ENCODE results near the gene C1orf115.
"Not testable (repeated sequence)": the region's sequence is repeated elsewhere in the genome, so short reads cannot be mapped to it uniquely, and the experiment has no call there.

The C1orf115 gene

GRCh38 chr1:220694866-220695382 lies 4.8 kb downstream of the C1orf115 start:
- no peak for DNase-seq (ENCODE audit: low read depth in 2 of 2)

- DNase-seq (ENCODE audit: low read depth in 2 of 2) = no peak
These were observed 5.3 kb downstream of the C1orf115 start for GRCh38 chr1:220695426-220695825.

- DNase-seq (ENCODE audit: low read depth in 2 of 2) = no peak
These were observed 6.2 kb downstream of the C1orf115 start for GRCh38 chr1:220696226-220696862.

- no peak for DNase-seq (ENCODE audit: low read depth in 2 of 2)
These were observed 6.7 kb downstream of the C1orf115 start for GRCh38 chr1:220696863-220697231.

DNA sequence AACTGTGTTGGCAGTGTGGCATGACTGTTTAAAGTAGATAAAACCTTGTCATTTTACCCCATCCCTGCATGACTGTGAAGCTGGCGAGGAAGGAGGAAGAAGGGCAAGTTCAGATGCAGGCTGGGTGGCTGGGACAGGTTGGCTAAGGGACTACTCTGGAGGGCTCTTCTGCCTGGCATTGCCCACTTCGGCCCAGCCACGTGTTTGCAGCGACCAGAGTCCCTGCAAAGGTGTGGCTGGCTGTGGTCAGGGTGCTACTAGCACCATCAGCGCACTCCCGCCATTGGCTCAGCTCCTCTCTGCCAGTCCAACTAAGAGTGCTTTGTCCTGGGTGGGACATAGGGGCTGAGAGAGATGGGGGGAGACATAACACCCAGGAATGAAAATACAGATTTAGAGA lies 7.2 kb downstream of the C1orf115 start:
- DNase-seq (ENCODE audit: low read depth in 2 of 2) = no peak

DNA sequence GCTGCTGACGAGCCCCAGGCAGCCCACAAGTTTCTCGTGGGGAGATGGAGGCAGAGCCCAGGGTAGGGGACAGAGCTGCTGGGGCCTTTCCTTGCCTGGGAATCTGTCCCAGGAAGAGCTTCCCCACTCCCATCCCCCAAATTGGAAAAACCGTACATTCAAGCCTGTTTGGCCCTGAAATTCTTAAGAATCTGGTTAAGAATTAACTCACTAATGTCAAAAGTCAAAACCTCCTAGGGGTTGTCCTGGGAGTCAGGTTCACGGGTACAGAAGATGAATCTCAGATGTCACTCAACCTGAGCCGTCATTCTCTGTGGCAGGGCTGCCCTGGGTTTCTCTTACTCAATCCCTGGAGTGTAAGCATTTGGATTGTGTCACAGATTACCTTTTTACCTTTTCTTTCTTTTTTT lies 8.4 kb downstream of the C1orf115 start:
- DNase-seq (ENCODE audit: low read depth in 2 of 2) = no peak

- no peak for DNase-seq (ENCODE audit: low read depth in 2 of 2)
These were observed 8.9 kb downstream of the C1orf115 start for GRCh38 chr1:220699044-220699443.

- DNase-seq (ENCODE audit: low read depth in 2 of 2) = no peak
These were observed 10.5 kb downstream of the C1orf115 start for GRCh38 chr1:220700556-220701179.

- DNase-seq (ENCODE audit: low read depth in 2 of 2) = no peak
These were observed 11.8 kb downstream of the C1orf115 start for GRCh38 chr1:220701974-220702373.

- DNase-seq (ENCODE audit: low read depth in 2 of 2) = no peak
These were observed 12.6 kb downstream of the C1orf115 start for GRCh38 chr1:220702733-220703270.

- DNase-seq (ENCODE audit: low read depth in 2 of 2) = no peak
These were observed 13.1 kb downstream of the C1orf115 start for GRCh38 chr1:220703305-220703704.

DNA sequence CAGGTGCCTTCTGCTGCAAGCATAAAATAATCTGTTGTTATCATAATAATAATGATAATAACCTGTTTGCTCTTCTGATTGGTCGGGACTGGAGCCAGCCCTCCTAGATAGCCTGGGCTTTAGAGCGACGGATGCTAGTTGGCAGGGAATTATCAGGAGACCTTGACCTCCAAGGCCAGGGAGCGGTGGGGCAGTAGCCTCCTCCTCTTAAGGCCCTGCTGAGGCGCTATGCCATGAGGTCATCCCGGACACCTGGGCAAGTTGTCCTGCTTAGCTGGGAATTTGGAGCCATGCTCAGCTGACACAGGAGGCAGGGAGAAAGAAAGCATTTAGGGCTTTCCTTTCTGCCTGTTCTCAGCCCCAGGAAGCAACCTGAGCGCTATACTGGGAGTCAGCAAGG lies 15.6 kb downstream of the C1orf115 start:
- no peak for DNase-seq (ENCODE audit: low read depth in 2 of 2)

- no peak for DNase-seq (ENCODE audit: low read depth in 2 of 2)
These were observed 16.3 kb downstream of the C1orf115 start for GRCh38 chr1:220706480-220706879.

GRCh38 chr1:220707160-220707559 lies 17.0 kb downstream of the C1orf115 start:
- no peak for DNase-seq (ENCODE audit: low read depth in 2 of 2)

DNA sequence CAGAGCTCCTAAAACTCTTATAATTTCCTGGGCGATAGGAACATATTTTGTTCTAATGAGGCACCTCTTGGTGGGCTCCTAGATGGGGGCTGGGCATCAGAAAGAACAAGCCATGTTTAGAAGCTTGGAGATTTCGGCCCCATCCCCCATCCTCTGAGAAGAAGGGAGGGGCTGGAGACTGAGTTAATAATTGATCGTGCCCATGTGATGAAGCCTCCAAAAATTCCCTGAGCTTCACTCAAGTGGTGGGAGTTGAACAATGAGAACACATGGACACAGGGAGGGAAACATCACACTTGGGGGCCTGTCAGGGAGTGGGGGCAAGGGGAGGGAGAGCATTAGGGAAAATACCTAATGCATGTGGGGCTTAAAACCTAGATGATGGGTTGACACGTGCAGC lies 18.1 kb downstream of the C1orf115 start:
- no peak for DNase-seq (ENCODE audit: low read depth in 2 of 2)

- no peak for DNase-seq (ENCODE audit: low read depth in 2 of 2)
These were observed 19.0 kb downstream of the C1orf115 start for GRCh38 chr1:220708936-220709801.

- DNase-seq (ENCODE audit: low read depth in 2 of 2) = no peak
These were observed 20.2 kb downstream of the C1orf115 start for GRCh38 chr1:220710333-220710732.

GRCh38 chr1:220711056-220711809 lies 21.1 kb downstream of the C1orf115 start:
- DNase-seq (ENCODE audit: low read depth in 2 of 2) = no peak

- not testable (repeated sequence) for DNase-seq (ENCODE audit: low read depth in 2 of 2)
These were observed 25.8 kb downstream of the C1orf115 start for GRCh38 chr1:220715986-220716385.

DNA sequence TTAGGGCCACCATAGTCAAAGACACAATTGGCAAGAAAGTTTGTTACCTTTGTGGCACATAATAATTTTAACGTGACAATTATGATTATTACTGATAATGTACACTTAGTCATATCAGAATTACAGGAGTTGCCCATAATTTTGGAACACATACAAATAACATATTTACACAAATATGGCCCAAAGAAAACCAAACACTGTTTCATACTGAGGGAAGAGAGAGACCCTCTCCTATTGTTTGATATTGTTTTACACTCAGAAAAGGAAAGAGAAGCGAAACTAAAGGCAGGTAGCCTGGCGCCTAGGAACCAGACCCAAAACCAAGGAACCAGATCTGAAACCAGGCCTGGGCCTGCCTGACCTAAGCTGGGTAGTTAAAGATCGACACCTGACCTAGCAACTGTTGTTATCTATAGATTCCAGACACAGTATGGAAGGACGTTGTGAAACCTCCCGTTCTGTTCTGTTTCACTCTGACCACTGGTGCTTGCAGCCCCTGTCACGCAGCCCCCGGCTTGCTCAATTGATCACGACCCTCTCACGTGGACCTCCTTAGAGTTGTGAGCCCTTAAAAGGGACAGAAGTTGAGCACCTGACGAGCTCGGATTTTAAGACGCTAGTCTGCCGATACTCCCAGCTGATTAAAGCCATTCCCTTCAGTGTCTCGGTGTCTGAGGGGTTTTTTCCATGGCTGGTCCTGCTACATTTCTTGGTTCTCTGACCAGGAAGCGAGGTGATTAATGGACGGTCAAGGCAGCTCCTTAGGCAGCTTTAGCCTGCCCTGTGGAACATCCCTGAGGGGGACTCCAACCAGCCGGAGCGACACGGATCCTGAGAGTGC lies 27.9 kb downstream of the C1orf115 start:
- DNase-seq (ENCODE audit: low read depth in 2 of 2) = no peak

DNA sequence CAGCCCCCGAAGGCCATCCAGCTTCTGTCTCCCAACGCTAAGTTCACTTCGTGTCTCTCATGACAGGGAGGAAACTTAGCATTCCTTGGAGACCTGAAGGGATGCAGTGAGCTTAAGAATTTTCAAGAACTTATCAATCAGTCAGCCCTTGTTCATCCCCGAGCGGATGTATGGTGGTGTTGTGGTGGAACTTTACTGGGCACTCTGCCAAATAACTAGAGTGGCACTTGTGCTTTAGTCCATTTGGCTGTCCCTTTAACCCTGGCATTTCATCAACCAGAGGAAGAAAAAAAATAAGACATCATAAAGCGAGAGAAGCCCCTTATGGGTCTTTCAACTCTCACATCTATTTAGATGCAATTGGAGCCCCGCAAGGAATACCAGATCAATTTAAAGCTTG lies 31.1 kb downstream of the C1orf115 start:
- not testable (repeated sequence) for DNase-seq (ENCODE audit: low read depth in 2 of 2)
